K562 (cell line): ENCODE results near the gene TMEM116.

Experiments used
- BRCA1 ChIP-seq, 2 experiments: fragments of 450-650 bp in 1 of 2; sonication (generic) in 1 of 2; formaldehyde crosslinking in 1 of 2; IDR thresholded peaks; 2 replicates each; pipeline versions ENCODE4 v1.5.0 to v1.6.1; 2017 to 2020; ENCODE audit warnings: mild to moderate bottlenecking in 1 of 2, missing genetic modification reagents in 1 of 2
- EHMT2 ChIP-seq: fragments of 450-650 bp; IDR thresholded peaks from 2 replicates; pipeline ENCODE4 v1.6.1; 2018; ENCODE audit warnings: antibody characterized with exemption
- HCFC1 ChIP-seq: IDR thresholded peaks from 2 replicates; pipeline ENCODE4 v1.6.1; 2012; ENCODE audit warnings: low read depth, low read length, improper control_type of control experiment
- MTA3 ChIP-seq: fragments of 450-650 bp; formaldehyde crosslinking; IDR thresholded peaks from 2 replicates; pipeline ENCODE4 v1.6.1; 2017; ENCODE audit warnings: mild to moderate bottlenecking, borderline replicate concordance
- MXI1 ChIP-seq: IDR thresholded peaks from 2 replicates; pipeline ENCODE4 v1.6.1; 2011; ENCODE audit warnings: low read depth, mild to moderate bottlenecking, improper control_type of control experiment, low read length
- NFXL1 ChIP-seq: fragments of 450-650 bp; formaldehyde crosslinking; IDR thresholded peaks from 2 replicates; pipeline ENCODE4 v1.4.0; 2021; ENCODE audit warnings: mild to moderate bottlenecking
- POLR2A ChIP-seq: fragments of 450-650 bp; conservative IDR thresholded peaks from 2 replicates; pipeline ENCODE4 v1.6.1; 2016
- POLR2AphosphoS5 ChIP-seq: IDR thresholded peaks from 2 replicates; pipeline ENCODE4 v1.6.1; 2011; ENCODE audit warnings: mild to moderate bottlenecking, low read depth, low read length, moderate library complexity; ENCODE audit not compliant: control insufficient read depth, insufficient read depth
- TAF1 ChIP-seq: IDR thresholded peaks from 2 replicates; pipeline ENCODE4 v1.6.1; 2011; ENCODE audit warnings: mild to moderate bottlenecking, low read length, moderate library complexity; ENCODE audit not compliant: insufficient read depth, control insufficient read depth, severe bottlenecking; ENCODE audit errors: extremely low read depth
- TF ChIP-seq, protein P1 (sequence below), 3 experiments: IDR thresholded peaks in 2 of 3; conservative IDR thresholded peaks in 1 of 3; 2 replicates each; pipeline ENCODE4 v1.5.1; 2011 to 2012; ENCODE audit warnings: low read length in 3 of 3, mild to moderate bottlenecking in 3 of 3, control low read depth in 2 of 3, improper control_type of control experiment in 1 of 3, inconsistent platforms in 1 of 3, low read depth in 1 of 3, mixed read lengths in 1 of 3, moderate library complexity in 1 of 3; ENCODE audit not compliant: insufficient read depth in 2 of 3
- TF ChIP-seq, protein P2 (sequence below): sonication (generic); formaldehyde crosslinking; IDR thresholded peaks from 2 replicates; pipeline ENCODE4 v1.8.1; 2023; ENCODE audit warnings: missing genetic modification reagents, mild to moderate bottlenecking, borderline replicate concordance

DNA sequence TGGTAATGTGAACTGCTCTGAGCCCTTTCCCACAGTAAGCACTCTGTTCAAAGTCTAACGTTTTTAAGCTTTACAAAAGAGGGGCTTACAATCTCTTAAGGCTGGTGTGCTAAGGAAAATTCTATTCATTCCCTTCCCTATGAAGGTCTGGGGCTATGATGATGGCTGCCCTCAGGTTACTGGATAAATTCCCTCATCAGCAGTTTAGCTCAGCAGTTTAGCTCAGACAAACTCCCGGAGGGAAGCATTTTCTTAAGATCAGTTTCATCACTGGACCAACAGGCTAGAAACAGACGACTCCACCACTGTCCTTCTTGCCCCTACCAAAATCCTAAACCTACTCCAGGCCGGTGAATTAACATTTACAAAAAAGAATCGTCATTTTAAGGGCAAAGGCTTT is 19.3 kb upstream of the TMEM116 start:
- TF ChIP-seq TAF1 (no peak), POLR2AphosphoS5 (no peak), HCFC1 (no peak), MTA3 (no peak), BRCA1 (IDR thresholded peaks at IDR 0.05) (no peak), BRCA1 (CRISPR knock-in tag; IDR thresholded peaks at IDR 0.05) (no peak), NFXL1 (CRISPR knock-in tag) (no peak), EHMT2 (no peak), POLR2A (no peak), MXI1 (no peak)
- TF ChIP-seq, protein P1, sequence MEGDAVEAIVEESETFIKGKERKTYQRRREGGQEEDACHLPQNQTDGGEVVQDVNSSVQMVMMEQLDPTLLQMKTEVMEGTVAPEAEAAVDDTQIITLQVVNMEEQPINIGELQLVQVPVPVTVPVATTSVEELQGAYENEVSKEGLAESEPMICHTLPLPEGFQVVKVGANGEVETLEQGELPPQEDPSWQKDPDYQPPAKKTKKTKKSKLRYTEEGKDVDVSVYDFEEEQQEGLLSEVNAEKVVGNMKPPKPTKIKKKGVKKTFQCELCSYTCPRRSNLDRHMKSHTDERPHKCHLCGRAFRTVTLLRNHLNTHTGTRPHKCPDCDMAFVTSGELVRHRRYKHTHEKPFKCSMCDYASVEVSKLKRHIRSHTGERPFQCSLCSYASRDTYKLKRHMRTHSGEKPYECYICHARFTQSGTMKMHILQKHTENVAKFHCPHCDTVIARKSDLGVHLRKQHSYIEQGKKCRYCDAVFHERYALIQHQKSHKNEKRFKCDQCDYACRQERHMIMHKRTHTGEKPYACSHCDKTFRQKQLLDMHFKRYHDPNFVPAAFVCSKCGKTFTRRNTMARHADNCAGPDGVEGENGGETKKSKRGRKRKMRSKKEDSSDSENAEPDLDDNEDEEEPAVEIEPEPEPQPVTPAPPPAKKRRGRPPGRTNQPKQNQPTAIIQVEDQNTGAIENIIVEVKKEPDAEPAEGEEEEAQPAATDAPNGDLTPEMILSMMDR (IDR thresholded peaks at IDR 0.05 in 2 of 3, conservative IDR thresholded peaks at IDR 0.05 in 1 of 3; ENCODE audit: insufficient read depth in 2 of 3, low read depth in 1 of 3, low read length in 3 of 3): no peak
- TF ChIP-seq, protein P2, sequence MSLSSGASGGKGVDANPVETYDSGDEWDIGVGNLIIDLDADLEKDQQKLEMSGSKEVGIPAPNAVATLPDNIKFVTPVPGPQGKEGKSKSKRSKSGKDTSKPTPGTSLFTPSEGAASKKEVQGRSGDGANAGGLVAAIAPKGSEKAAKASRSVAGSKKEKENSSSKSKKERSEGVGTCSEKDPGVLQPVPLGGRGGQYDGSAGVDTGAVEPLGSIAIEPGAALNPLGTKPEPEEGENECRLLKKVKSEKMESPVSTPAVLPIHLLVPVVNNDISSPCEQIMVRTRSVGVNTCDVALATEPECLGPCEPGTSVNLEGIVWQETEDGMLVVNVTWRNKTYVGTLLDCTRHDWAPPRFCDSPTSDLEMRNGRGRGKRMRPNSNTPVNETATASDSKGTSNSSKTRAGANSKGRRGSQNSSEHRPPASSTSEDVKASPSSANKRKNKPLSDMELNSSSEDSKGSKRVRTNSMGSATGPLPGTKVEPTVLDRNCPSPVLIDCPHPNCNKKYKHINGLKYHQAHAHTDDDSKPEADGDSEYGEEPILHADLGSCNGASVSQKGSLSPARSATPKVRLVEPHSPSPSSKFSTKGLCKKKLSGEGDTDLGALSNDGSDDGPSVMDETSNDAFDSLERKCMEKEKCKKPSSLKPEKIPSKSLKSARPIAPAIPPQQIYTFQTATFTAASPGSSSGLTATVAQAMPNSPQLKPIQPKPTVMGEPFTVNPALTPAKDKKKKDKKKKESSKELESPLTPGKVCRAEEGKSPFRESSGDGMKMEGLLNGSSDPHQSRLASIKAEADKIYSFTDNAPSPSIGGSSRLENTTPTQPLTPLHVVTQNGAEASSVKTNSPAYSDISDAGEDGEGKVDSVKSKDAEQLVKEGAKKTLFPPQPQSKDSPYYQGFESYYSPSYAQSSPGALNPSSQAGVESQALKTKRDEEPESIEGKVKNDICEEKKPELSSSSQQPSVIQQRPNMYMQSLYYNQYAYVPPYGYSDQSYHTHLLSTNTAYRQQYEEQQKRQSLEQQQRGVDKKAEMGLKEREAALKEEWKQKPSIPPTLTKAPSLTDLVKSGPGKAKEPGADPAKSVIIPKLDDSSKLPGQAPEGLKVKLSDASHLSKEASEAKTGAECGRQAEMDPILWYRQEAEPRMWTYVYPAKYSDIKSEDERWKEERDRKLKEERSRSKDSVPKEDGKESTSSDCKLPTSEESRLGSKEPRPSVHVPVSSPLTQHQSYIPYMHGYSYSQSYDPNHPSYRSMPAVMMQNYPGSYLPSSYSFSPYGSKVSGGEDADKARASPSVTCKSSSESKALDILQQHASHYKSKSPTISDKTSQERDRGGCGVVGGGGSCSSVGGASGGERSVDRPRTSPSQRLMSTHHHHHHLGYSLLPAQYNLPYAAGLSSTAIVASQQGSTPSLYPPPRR (CRISPR knock-in tag): no peak
